ENCODE results near the gene MED7. TPM values are rescaled to one million over a fixed set of nuclear protein-coding genes. Genes with fewer than 3 reads are reported as not detected.

The MED7 gene
- total RNA-seq, 2 donors from 2014 or later, result 14.8 to 19.1 TPM

DNA sequence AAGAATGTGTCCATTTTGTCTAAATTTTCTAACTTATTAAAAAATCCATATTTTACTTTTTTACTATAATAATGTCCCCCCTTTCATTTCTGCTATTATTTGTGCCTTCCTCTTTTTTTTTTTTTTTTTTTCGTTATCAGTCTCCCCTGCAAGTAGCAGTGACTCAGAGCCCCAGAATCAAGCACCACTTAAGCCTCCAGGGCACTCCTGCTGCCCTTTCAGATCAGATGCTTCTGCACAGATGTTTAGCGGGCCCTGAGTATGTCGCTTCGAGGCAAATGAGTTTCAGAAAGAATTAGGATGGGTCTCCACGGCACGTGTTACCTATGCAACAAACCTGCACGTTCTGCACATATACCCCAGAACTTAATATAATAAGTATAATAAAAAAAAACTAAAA lies 11.7 kb downstream of the MED7 start:
- H3K27me3 ChIP-seq (ENCODE audit: control insufficient read depth, insufficient read depth, low read length, poor library complexity, severe bottlenecking), result no peaks in the 10 kb centered on the region
- H3K4me3 ChIP-seq (ENCODE audit: low read length), result no peak overlapping the region
- 81% methylated on average over 5 of the region's 7 CpGs; no CpG with 5 or more reads in 1 of the 2 experiments for WGBS, 2 experiments (ENCODE audit: insufficient coverage in 1 of 2, insufficient read length in 1 of 2)
- Mint-ChIP-seq H3K27me3 (ENCODE audit: insufficient read depth) (no peaks in the 10 kb centered on the region), H3K4me3 (no peak overlapping the region), H3K9me3 (no peaks in the 10 kb centered on the region), H3K27ac (no peak overlapping the region), H3K4me1 (peaks cover 7% of the 10 kb centered on the region), H3K36me3 (ENCODE audit: low read depth) (peaks cover 2% of the 10 kb centered on the region)
- H3K27ac ChIP-seq (ENCODE audit: low read depth, low read length), result no peak overlapping the region
- H3K4me1 ChIP-seq (ENCODE audit: control insufficient read depth, insufficient read depth, low read length), result no peaks in the 10 kb centered on the region
- no peak for DNase-seq
- peaks cover 7% of the 10 kb centered on the region for H3K36me3 ChIP-seq (ENCODE audit: control insufficient read depth, insufficient read depth, low read length)
- no peaks in the 10 kb centered on the region for H3K9me3 ChIP-seq (ENCODE audit: control insufficient read depth, low read length)
- TF ChIP-seq, protein P1, sequence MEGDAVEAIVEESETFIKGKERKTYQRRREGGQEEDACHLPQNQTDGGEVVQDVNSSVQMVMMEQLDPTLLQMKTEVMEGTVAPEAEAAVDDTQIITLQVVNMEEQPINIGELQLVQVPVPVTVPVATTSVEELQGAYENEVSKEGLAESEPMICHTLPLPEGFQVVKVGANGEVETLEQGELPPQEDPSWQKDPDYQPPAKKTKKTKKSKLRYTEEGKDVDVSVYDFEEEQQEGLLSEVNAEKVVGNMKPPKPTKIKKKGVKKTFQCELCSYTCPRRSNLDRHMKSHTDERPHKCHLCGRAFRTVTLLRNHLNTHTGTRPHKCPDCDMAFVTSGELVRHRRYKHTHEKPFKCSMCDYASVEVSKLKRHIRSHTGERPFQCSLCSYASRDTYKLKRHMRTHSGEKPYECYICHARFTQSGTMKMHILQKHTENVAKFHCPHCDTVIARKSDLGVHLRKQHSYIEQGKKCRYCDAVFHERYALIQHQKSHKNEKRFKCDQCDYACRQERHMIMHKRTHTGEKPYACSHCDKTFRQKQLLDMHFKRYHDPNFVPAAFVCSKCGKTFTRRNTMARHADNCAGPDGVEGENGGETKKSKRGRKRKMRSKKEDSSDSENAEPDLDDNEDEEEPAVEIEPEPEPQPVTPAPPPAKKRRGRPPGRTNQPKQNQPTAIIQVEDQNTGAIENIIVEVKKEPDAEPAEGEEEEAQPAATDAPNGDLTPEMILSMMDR (conservative IDR thresholded peaks at IDR 0.05), result no peak
- no peak overlapping the region for H3K9ac ChIP-seq (ENCODE audit: extremely low read depth, low read length, poor library complexity, severe bottlenecking)

DNA sequence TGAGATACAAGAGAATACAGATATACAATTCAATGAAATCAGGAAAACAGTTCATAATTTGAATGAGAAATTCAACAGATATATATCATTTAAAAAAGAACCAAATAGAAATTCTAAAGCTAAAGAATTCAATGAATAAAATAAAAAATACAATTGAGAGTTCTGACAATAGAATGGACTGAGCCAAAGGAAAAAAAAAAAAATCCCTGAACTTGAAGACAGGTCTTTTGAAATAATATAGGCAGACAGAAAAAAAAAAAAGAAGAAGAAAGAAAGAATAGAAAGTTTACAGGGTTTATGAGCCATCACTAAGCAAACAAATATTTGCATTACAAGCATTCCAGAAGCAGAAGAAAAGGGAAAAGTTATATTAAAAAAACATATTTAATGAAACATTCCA lies 21.0 kb downstream of the MED7 start:
- no peak overlapping the region for H3K27ac Mint-ChIP-seq
- no peak overlapping the region for H3K4me3 ChIP-seq (ENCODE audit: low read length)
- TF ChIP-seq, protein P1 (conservative IDR thresholded peaks at IDR 0.05), result no peak
- H3K4me1 ChIP-seq (ENCODE audit: control insufficient read depth, insufficient read depth, low read length), result no peaks in the 10 kb centered on the region
- H3K27ac ChIP-seq (ENCODE audit: low read depth, low read length), result no peak overlapping the region
- H3K36me3 ChIP-seq (ENCODE audit: control insufficient read depth, insufficient read depth, low read length), result no peaks in the 10 kb centered on the region
- peaks cover 6% of the 10 kb centered on the region for H3K4me1 Mint-ChIP-seq
- no peaks in the 10 kb centered on the region for H3K9me3 ChIP-seq (ENCODE audit: control insufficient read depth, low read length)
- no peaks in the 10 kb centered on the region for H3K27me3 ChIP-seq (ENCODE audit: control insufficient read depth, insufficient read depth, low read length, poor library complexity, severe bottlenecking)
- H3K36me3 Mint-ChIP-seq (ENCODE audit: low read depth), result no peaks in the 10 kb centered on the region
- DNase-seq, result no peak
- H3K9ac ChIP-seq (ENCODE audit: extremely low read depth, low read length, poor library complexity, severe bottlenecking), result no peak overlapping the region
- H3K27me3 Mint-ChIP-seq (ENCODE audit: insufficient read depth), result no peaks in the 10 kb centered on the region
- peaks cover 1% of the 10 kb centered on the region for H3K9me3 Mint-ChIP-seq
- no peak overlapping the region for H3K4me3 Mint-ChIP-seq

DNA sequence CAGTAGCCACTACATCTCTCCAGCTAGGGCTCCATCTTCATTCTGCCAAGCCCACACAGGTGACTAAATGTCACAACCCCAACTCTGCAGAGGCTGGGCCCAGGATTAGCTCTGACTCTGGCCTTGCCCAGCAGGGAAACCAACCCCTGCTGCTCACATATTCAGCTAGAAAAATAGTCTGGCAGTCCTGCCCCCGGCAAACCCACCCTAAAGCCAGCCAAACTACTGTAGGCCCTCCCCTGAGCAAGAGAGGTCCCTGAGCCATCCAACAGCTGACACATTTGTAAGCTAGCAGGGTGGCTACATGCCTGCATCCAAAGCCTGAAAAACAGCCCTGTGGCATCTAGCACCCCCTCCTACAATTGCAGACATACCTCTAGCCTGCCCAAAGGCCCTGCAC lies 22.6 kb downstream of the MED7 start:
- H3K4me3 Mint-ChIP-seq, result no peak overlapping the region
- Histone ChIP-seq H3K27ac (ENCODE audit: low read depth, low read length) (no peak overlapping the region), H3K9ac (ENCODE audit: extremely low read depth, low read length, poor library complexity, severe bottlenecking) (no peak overlapping the region), H3K27me3 (ENCODE audit: control insufficient read depth, insufficient read depth, low read length, poor library complexity, severe bottlenecking) (no peaks in the 10 kb centered on the region), H3K9me3 (ENCODE audit: control insufficient read depth, low read length) (no peaks in the 10 kb centered on the region), H3K36me3 (ENCODE audit: control insufficient read depth, insufficient read depth, low read length) (no peaks in the 10 kb centered on the region), H3K4me1 (ENCODE audit: control insufficient read depth, insufficient read depth, low read length) (no peaks in the 10 kb centered on the region), H3K4me3 (ENCODE audit: low read length) (no peak overlapping the region)
- 90% methylated on average over 1 of the region's 1 CpG; no CpG with 5 or more reads in 1 of the 2 experiments for WGBS, 2 experiments (ENCODE audit: insufficient coverage in 1 of 2, insufficient read length in 1 of 2)
- peaks cover 1% of the 10 kb centered on the region for H3K9me3 Mint-ChIP-seq
- no peaks in the 10 kb centered on the region for H3K27me3 Mint-ChIP-seq (ENCODE audit: insufficient read depth)
- H3K4me1 Mint-ChIP-seq, result peaks cover 6% of the 10 kb centered on the region
- TF ChIP-seq, protein P1 (conservative IDR thresholded peaks at IDR 0.05), result no peak
- peak; percentile 54 for DNase-seq
- no peaks in the 10 kb centered on the region for H3K36me3 Mint-ChIP-seq (ENCODE audit: low read depth)
- no peak overlapping the region for H3K27ac Mint-ChIP-seq

Measured in endodermal cell (in vitro differentiated cells).